ENCODE data around the gene ALKBH3. TPM values are rescaled to one million over a fixed set of nuclear protein-coding genes. Genes with fewer than 3 reads are reported as not detected.

ALKBH3 gene
- total RNA-seq, 2 donors from 2014 or later: 29.3 to 30.0 TPM

- no peaks in the 10 kb centered on the region for H3K9me3 ChIP-seq
- intact Hi-C loops (cut with DNase I): no loop called here
- no peak for DNase-seq
- no peaks in the 10 kb centered on the region for H3K36me3 ChIP-seq (replicated peaks in 1 of 2; ENCODE audit: insufficient read depth in 1 of 2, low read depth in 2 of 2)
- no peaks in the 10 kb centered on the region for H3K27me3 ChIP-seq
- no peaks in the 10 kb centered on the region for H3K4me1 ChIP-seq
- TF ChIP-seq POLR2A (IDR thresholded peaks at IDR 0.05) (no peak), CTCF (IDR thresholded peaks at IDR 0.05) (no peak)
- no peak overlapping the region for H3K27ac ChIP-seq
- WGBS, 2 donors: 74 to 78% methylated on average over 4 of the region's 4 CpGs
- H3K4me3 ChIP-seq: no peak overlapping the region
- no peak for ATAC-seq
Measured at GRCh38 chr11:43931717-43932039, 51.0 kb downstream of the ALKBH3 start.

GRCh38 chr11:43933226-43933607 is 52.6 kb downstream of the ALKBH3 start:
- no peak for ATAC-seq
- WGBS, 2 donors: 57 to 60% methylated on average over 1 of the region's 1 CpG

DNA sequence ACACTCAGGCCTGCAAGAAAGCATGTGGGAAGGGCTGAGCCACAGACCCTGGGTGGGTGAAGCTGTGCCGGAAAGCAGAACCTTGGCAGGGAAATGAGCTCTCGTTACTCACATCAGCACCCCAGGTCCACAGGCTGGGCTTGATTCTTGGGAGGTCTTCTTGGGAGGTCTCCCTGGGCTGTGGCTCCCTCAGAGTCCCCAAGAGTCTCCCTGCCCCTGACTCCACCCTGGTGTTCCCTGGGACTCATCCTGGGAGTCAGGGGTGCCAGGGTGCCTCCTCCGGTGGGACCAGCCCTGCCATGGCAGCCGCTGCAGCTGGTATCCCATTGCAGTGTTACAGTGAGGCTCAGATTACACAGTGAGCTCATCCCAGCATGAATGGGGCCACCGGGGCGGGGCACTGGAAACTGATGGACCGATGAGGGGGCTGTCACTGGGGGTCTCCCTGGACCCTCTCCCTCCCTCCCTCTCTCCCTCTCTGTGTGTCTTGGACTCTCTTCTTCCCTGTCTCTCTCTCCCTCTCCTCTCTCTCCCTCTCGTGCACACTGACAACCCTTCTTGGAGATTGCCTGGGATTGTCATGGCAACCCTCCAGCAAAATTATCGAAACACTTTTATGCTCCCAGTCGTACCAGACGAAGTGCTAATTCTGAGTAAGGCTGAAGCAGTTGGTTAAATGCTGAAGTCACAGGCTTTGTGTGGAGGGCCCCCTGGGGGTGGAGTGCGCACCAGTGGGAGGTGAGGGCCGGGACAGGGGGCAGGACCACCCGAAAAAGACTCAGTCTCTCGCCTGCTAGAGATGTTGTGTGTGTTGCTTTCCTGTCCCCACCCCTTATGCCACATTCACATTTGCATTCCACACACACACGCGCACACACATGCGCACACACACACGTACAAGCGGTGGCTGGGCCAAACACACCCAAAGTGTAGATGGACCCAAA is 53.2 kb downstream of the ALKBH3 start:
- H3K27ac ChIP-seq: no peak overlapping the region
- 42 to 44% methylated on average over 15 to 20 of the region's 20 CpGs for WGBS, 2 donors
- no peaks in the 10 kb centered on the region for H3K36me3 ChIP-seq (replicated peaks in 1 of 2; ENCODE audit: insufficient read depth in 1 of 2, low read depth in 2 of 2)
- H3K4me1 ChIP-seq: no peaks in the 10 kb centered on the region
- TF ChIP-seq POLR2A (IDR thresholded peaks at IDR 0.05) (no peak), CTCF (IDR thresholded peaks at IDR 0.05) (no peak)
- H3K27me3 ChIP-seq: no peaks in the 10 kb centered on the region
- no peak for DNase-seq
- ATAC-seq: peak; percentile 38
- no peak overlapping the region for H3K4me3 ChIP-seq
- intact Hi-C loops (cut with DNase I): no loop called here
- no peaks in the 10 kb centered on the region for H3K9me3 ChIP-seq

More at GRCh38 chr11:43933226-43933607, 52.6 kb downstream of the ALKBH3 start:
- no peak overlapping the region for H3K4me3 ChIP-seq
- H3K27ac ChIP-seq: no peak overlapping the region
- no peaks in the 10 kb centered on the region for H3K36me3 ChIP-seq (replicated peaks in 1 of 2; ENCODE audit: insufficient read depth in 1 of 2, low read depth in 2 of 2)
- no peaks in the 10 kb centered on the region for H3K27me3 ChIP-seq
- DNase-seq: no peak
- TF ChIP-seq CTCF (IDR thresholded peaks at IDR 0.05) (no peak), POLR2A (IDR thresholded peaks at IDR 0.05) (no peak)
- intact Hi-C loops (cut with DNase I): no loop called here
- H3K9me3 ChIP-seq: no peaks in the 10 kb centered on the region
- H3K4me1 ChIP-seq: no peaks in the 10 kb centered on the region

- WGBS, 2 donors: 44 to 62% methylated on average over 10 to 14 of the region's 14 CpGs
- intact Hi-C loops (cut with DNase I): no loop called here
- Histone ChIP-seq H3K4me1 (no peaks in the 10 kb centered on the region), H3K27me3 (no peaks in the 10 kb centered on the region), H3K27ac (no peak overlapping the region), H3K9me3 (no peaks in the 10 kb centered on the region), H3K4me3 (no peak overlapping the region), H3K36me3 (replicated peaks in 1 of 2; ENCODE audit: insufficient read depth in 1 of 2, low read depth in 2 of 2) (no peaks in the 10 kb centered on the region)
- ATAC-seq: no peak
- no peak for TF ChIP-seq CTCF (IDR thresholded peaks at IDR 0.05)
- no peak for TF ChIP-seq POLR2A (IDR thresholded peaks at IDR 0.05)
- no peak for DNase-seq
Measured at GRCh38 chr11:43934601-43935423, 54.2 kb downstream of the ALKBH3 start.
